GM12878 (cell line): ENCODE data around the gene BNIP2. TPM values are rescaled to one million over a fixed set of nuclear protein-coding genes. Genes with fewer than 3 reads are reported as not detected.

Experiments
- ATAC-seq: fragments of 200-7000 bp; cut with Tn5 transposase; 3 replicates; pipeline ENCODE4 v1.9.1; 2020; ENCODE audit warnings: mild to moderate bottlenecking, moderate library complexity
- BruUV-seq: library from RNA; stranded (reverse); fragments of 400-500 nt; replicated peaks from 2 replicates; lab custom pipeline; 2021; lab: Mats Ljungman, UMichigan
- CTCF ChIA-PET: fragments of 300-600 bp; sonication (Branson Sonifier 250); formaldehyde crosslinking; extraction: SDS; loops from one replicate; lab custom pipeline; 2021; ENCODE audit warnings: inconsistent platforms; lab: Yijun Ruan, JAX
- POLR2A ChIA-PET: fragments of 350-600 bp; formaldehyde crosslinking; extraction: SDS; loops from one replicate; lab custom pipeline; 2021; ENCODE audit warnings: inconsistent platforms; lab: Charles Lee
- RAD21 ChIA-PET: fragments of 300-600 bp; sonication (Branson Sonifier 250); formaldehyde crosslinking; loops from one replicate; lab custom pipeline; 2023; ENCODE audit warnings: antibody characterized with exemption; ENCODE audit not compliant: unreplicated experiment; lab: Charles Lee
- SMC1A ChIA-PET: fragments of 300-600 bp; sonication (Branson Sonifier 250); formaldehyde crosslinking; loops from one replicate; lab custom pipeline; 2023; ENCODE audit not compliant: unreplicated experiment, uncharacterized antibody; lab: Charles Lee
- DNase-seq: peaks from one replicate; pipeline ENCODE4 v3.0.0-alpha.2; 2011; ENCODE audit warnings: low read depth, low spot score
- FAIRE-seq: peaks from 3 replicates; lab custom pipeline; 2011; peaks lifted over from hg19 to GRCh38; lab: Jason Lieb, UNC
- H2AFZ ChIP-seq: 2 replicates; pipeline ENCODE4 v1.6.0; 2011; ENCODE audit warnings: low read depth, low read length, control low read depth; ENCODE audit not compliant: control insufficient read depth
- H3K27ac ChIP-seq: 2 replicates; pipeline ENCODE4 v1.5.1; 2011; ENCODE audit warnings: control low read depth; ENCODE audit not compliant: control insufficient read depth, insufficient read depth
- H3K27me3 ChIP-seq, 2 experiments: replicated peaks in 1 of 2; 2 replicates each; pipeline versions ENCODE4 v1.6.0 to v1.6.1; 2011; ENCODE audit warnings: low read length in 1 of 2; ENCODE audit not compliant: control insufficient read depth in 2 of 2, insufficient read depth in 2 of 2
- H3K36me3 ChIP-seq, 2 experiments: 2 replicates each; pipeline ENCODE4 v1.5.1; 2011; ENCODE audit warnings: low read length in 1 of 2; ENCODE audit not compliant: control insufficient read depth in 2 of 2, insufficient read depth in 2 of 2
- H3K4me1 ChIP-seq: 2 replicates; pipeline ENCODE4 v1.6.1; 2011; ENCODE audit warnings: mild to moderate bottlenecking, low read length, moderate library complexity, mixed read lengths; ENCODE audit not compliant: control insufficient read depth, insufficient read depth
- H3K4me2 ChIP-seq: 2 replicates; pipeline ENCODE4 v1.6.0; 2011; ENCODE audit warnings: control low read depth; ENCODE audit not compliant: control insufficient read depth, insufficient read depth
- H3K4me3 ChIP-seq: fragments of 200-600 bp; sonication (generic); 2 replicates; pipeline ENCODE4 v1.5.1; 2016
- H3K79me2 ChIP-seq: 2 replicates; pipeline ENCODE4 v1.6.0; 2011; ENCODE audit warnings: low read length; ENCODE audit not compliant: control insufficient read depth, insufficient read depth
- H3K9ac ChIP-seq: 2 replicates; pipeline ENCODE4 v1.8.0; 2011; ENCODE audit warnings: low read length, control low read depth, mixed read lengths; ENCODE audit not compliant: control insufficient read depth, insufficient read depth
- H3K9me3 ChIP-seq: replicated peaks from 3 replicates; pipeline ENCODE4 v1.5.1; 2011; ENCODE audit warnings: mild to moderate bottlenecking, low read length; ENCODE audit not compliant: control insufficient read depth, insufficient read depth
- H4K20me1 ChIP-seq: 2 replicates; pipeline ENCODE4 v1.6.0; 2011; ENCODE audit not compliant: control insufficient read depth, insufficient read depth
- CEBPB ChIP-seq, 2 experiments: fragments of 150-350 bp in 1 of 2; IDR thresholded peaks; 2 replicates each; pipeline ENCODE4 v1.6.1; 2012 to 2014; ENCODE audit warnings: low read depth in 2 of 2, low read length in 2 of 2, borderline replicate concordance in 1 of 2, inconsistent platforms in 1 of 2
- CHD2 ChIP-seq: IDR thresholded peaks from 2 replicates; pipeline ENCODE4 v1.6.1; 2011; ENCODE audit warnings: low read depth, low read length, improper control_type of control experiment, borderline replicate concordance
- CREM ChIP-seq: IDR thresholded peaks from 2 replicates; pipeline ENCODE4 v1.6.1; 2014; ENCODE audit warnings: antibody characterized with exemption, low read depth
- KAT2A ChIP-seq: conservative IDR thresholded peaks from 2 replicates; pipeline ENCODE4 v1.6.1; 2011; ENCODE audit warnings: low read depth, low read length; ENCODE audit not compliant: control insufficient read depth
- KLF5 ChIP-seq: fragments of 450-650 bp; IDR thresholded peaks from 2 replicates; pipeline ENCODE4 v1.6.1; 2014; ENCODE audit warnings: mild to moderate bottlenecking; ENCODE audit not compliant: partially characterized antibody
- POU2F2 ChIP-seq: IDR thresholded peaks from 3 replicates; pipeline ENCODE4 v1.6.1; 2011; ENCODE audit warnings: low read depth, mild to moderate bottlenecking, low read length, borderline replicate concordance
- RB1 ChIP-seq: fragments of 450-650 bp; formaldehyde crosslinking; IDR thresholded peaks from 2 replicates; pipeline ENCODE4 v1.6.1; 2017; ENCODE audit warnings: mild to moderate bottlenecking, borderline replicate concordance
- RCOR1 ChIP-seq: conservative IDR thresholded peaks from 2 replicates; pipeline ENCODE4 v1.6.1; 2012; ENCODE audit warnings: low read depth, low read length, improper control_type of control experiment
- TCF3 ChIP-seq: IDR thresholded peaks from 2 replicates; pipeline ENCODE4 v1.6.1; 2012; ENCODE audit warnings: low read depth, mild to moderate bottlenecking, low read length, borderline replicate concordance; ENCODE audit not compliant: insufficient read depth
- in situ Hi-C: fragments of 300-500 bp; cut with MboI; formaldehyde crosslinking; loops from 9 replicates; pipeline ENCODE4 v1.14.3; 2018; ENCODE audit warnings: mixed read lengths
- intact Hi-C: fragments of 100-400 bp; cut with micrococcal nuclease; formaldehyde crosslinking; loops from one replicate; pipeline ENCODE4 v1.14.2; 2022; ENCODE audit not compliant: unreplicated experiment
- polyA plus RNA-seq, 11 experiments: library from polyadenylated mRNA; depleted of rRNA in 4 of 11; unstranded in 6 of 11; stranded (reverse) in 5 of 11; fragments of >200 nt; fragmentation: Nextera tagmentation in 4 of 11; fragmentation: Illumina TruSeq in 1 of 11; extraction: Ambion mirVana in 4 of 11; extraction: Trizol in 1 of 11; gene quantifications; 1 replicate in 1 of 11; 2 replicates in 10 of 11; pipeline versions ENCODE4 v1.2.1 to v1.2.3, GENCODE V29; 2011 to 2016; ENCODE audit warnings: inconsistent platforms in 2 of 11, missing spikeins in 2 of 11, low read depth in 1 of 11
- total RNA-seq, 4 experiments: library from RNA; depleted of rRNA in 3 of 4; stranded (reverse); fragments of >200 nt in 3 of 4; fragmentation: Illumina TruSeq in 1 of 4; extraction: Trizol in 1 of 4; gene quantifications; 2 replicates each; pipeline versions ENCODE4 v1.2.1 to v1.2.3, GENCODE V29; 2013 to 2021
- TF ChIP-seq, protein P1 (sequence below): fragments of 450-650 bp; IDR thresholded peaks from 2 replicates; pipeline ENCODE4 v1.6.1; 2017; ENCODE audit warnings: mild to moderate bottlenecking, low read depth, inconsistent platforms; ENCODE audit not compliant: poor library complexity, severe bottlenecking
- TF ChIP-seq, protein P2 (sequence below): fragments of 450-650 bp; IDR thresholded peaks from 2 replicates; pipeline ENCODE4 v1.6.1; 2017; ENCODE audit warnings: antibody characterized with exemption, mild to moderate bottlenecking, moderate library complexity
- TF ChIP-seq, protein P3 (sequence below): fragments of 450-650 bp; IDR thresholded peaks from 2 replicates; pipeline ENCODE4 v1.6.1; 2017; ENCODE audit warnings: mild to moderate bottlenecking, moderate library complexity

The BNIP2 gene
- total and polyA plus RNA-seq, 10 of the 15 experiments (the other 5 are each of a cell fraction or from before 2014, with no cell fraction given) = 29.9 to 122 (median 67.7) TPM

DNA sequence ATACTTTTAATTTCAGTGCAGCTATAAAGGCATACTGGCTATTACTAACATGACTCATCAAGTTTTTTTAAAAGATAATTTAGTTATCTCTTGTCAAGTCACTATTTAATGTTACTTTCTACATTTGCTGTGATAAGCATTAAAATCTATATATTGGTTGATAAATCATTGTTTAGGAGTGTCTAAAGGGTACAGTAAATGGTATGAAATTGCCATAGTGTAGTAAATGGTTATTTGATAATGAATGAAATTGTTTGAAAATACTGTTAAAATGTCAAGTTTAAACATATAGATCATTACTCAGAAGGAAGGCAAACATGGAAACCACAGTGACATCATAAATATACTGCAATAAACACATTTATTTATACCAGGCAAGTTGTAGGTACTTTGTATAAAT lies 13.2 kb upstream of the BNIP2 start:
- DNase-seq = no peak
- TF ChIP-seq, protein P1, sequence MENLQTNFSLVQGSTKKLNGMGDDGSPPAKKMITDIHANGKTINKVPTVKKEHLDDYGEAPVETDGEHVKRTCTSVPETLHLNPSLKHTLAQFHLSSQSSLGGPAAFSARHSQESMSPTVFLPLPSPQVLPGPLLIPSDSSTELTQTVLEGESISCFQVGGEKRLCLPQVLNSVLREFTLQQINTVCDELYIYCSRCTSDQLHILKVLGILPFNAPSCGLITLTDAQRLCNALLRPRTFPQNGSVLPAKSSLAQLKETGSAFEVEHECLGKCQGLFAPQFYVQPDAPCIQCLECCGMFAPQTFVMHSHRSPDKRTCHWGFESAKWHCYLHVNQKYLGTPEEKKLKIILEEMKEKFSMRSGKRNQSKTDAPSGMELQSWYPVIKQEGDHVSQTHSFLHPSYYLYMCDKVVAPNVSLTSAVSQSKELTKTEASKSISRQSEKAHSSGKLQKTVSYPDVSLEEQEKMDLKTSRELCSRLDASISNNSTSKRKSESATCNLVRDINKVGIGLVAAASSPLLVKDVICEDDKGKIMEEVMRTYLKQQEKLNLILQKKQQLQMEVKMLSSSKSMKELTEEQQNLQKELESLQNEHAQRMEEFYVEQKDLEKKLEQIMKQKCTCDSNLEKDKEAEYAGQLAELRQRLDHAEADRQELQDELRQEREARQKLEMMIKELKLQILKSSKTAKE = no peak
- TF ChIP-seq CHD2 (no peak), RCOR1 (no peak), POU2F2 (no peak), KAT2A (no peak), CEBPB (IDR thresholded peaks at IDR 0.05; ENCODE audit: borderline replicate concordance in 1 of 2, low read depth in 2 of 2, low read length in 2 of 2) (no peak), KLF5 (no peak), CREM (no peak), RB1 (no peak), TCF3 (no peak)
- TF ChIP-seq, protein P2, sequence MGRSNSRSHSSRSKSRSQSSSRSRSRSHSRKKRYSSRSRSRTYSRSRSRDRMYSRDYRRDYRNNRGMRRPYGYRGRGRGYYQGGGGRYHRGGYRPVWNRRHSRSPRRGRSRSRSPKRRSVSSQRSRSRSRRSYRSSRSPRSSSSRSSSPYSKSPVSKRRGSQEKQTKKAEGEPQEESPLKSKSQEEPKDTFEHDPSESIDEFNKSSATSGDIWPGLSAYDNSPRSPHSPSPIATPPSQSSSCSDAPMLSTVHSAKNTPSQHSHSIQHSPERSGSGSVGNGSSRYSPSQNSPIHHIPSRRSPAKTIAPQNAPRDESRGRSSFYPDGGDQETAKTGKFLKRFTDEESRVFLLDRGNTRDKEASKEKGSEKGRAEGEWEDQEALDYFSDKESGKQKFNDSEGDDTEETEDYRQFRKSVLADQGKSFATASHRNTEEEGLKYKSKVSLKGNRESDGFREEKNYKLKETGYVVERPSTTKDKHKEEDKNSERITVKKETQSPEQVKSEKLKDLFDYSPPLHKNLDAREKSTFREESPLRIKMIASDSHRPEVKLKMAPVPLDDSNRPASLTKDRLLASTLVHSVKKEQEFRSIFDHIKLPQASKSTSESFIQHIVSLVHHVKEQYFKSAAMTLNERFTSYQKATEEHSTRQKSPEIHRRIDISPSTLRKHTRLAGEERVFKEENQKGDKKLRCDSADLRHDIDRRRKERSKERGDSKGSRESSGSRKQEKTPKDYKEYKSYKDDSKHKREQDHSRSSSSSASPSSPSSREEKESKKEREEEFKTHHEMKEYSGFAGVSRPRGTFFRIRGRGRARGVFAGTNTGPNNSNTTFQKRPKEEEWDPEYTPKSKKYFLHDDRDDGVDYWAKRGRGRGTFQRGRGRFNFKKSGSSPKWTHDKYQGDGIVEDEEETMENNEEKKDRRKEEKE = no peak
- TF ChIP-seq, protein P3, sequence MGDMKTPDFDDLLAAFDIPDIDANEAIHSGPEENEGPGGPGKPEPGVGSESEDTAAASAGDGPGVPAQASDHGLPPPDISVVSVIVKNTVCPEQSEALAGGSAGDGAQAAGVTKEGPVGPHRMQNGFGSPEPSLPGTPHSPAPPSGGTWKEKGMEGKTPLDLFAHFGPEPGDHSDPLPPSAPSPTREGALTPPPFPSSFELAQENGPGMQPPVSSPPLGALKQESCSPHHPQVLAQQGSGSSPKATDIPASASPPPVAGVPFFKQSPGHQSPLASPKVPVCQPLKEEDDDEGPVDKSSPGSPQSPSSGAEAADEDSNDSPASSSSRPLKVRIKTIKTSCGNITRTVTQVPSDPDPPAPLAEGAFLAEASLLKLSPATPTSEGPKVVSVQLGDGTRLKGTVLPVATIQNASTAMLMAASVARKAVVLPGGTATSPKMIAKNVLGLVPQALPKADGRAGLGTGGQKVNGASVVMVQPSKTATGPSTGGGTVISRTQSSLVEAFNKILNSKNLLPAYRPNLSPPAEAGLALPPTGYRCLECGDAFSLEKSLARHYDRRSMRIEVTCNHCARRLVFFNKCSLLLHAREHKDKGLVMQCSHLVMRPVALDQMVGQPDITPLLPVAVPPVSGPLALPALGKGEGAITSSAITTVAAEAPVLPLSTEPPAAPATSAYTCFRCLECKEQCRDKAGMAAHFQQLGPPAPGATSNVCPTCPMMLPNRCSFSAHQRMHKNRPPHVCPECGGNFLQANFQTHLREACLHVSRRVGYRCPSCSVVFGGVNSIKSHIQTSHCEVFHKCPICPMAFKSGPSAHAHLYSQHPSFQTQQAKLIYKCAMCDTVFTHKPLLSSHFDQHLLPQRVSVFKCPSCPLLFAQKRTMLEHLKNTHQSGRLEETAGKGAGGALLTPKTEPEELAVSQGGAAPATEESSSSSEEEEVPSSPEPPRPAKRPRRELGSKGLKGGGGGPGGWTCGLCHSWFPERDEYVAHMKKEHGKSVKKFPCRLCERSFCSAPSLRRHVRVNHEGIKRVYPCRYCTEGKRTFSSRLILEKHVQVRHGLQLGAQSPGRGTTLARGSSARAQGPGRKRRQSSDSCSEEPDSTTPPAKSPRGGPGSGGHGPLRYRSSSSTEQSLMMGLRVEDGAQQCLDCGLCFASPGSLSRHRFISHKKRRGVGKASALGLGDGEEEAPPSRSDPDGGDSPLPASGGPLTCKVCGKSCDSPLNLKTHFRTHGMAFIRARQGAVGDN = no peak
- ChIA-PET SMC1A (interaction anchor here (1.5 kb wide), 1 partner anchor 8 kb away, joined by 3 read pairs; no protein-coding TSS in a partner anchor), RAD21 (no interaction called here), POLR2A (no interaction called here), CTCF (no interaction called here)
- no TSS peak for BruUV-seq
- intact Hi-C loops = no loop called here
- FAIRE-seq = no peak
- H4K20me1 ChIP-seq = no peaks in the 10 kb centered on the region
- H3K79me2 ChIP-seq = no peaks in the 10 kb centered on the region
- H3K9ac ChIP-seq = no peak overlapping the region
- no peak overlapping the region for H3K27ac ChIP-seq
- H2AFZ ChIP-seq = no peak overlapping the region
- H3K4me3 ChIP-seq = no peak overlapping the region
- no peak for ATAC-seq
- in situ Hi-C loops = no loop called here
- H3K36me3 ChIP-seq = no peaks in the 10 kb centered on the region
- H3K4me1 ChIP-seq = no peaks in the 10 kb centered on the region
- H3K4me2 ChIP-seq = no peak overlapping the region
- no peaks in the 10 kb centered on the region for H3K9me3 ChIP-seq
- peaks cover 0 to 2% of the 10 kb centered on the region in 2 experiments; a peak in 1 of 4 replicates for H3K27me3 ChIP-seq
